ENCODE results near the gene BDH2. TPM values are rescaled to one million over a fixed set of nuclear protein-coding genes. Genes with fewer than 3 reads are reported as not detected.

The BDH2 gene
- total RNA-seq, 3 donors from 2014 or later = 27.1 to 35.1 (median 31.2) TPM

- TF ChIP-seq CTCF (IDR thresholded peaks at IDR 0.05) = peak; percentile 43
- ATAC-seq = peak; percentile 80
- peak in 1 of 3 donors; percentile 28 for DNase-seq
Observed at GRCh38 chr4:103046416-103047290, 53.0 kb downstream of the BDH2 start.

GRCh38 chr4:103044183-103044582, 55.5 kb downstream of the BDH2 start:
- Histone ChIP-seq H3K36me3 (ENCODE audit: low read depth) (no peaks in the 10 kb centered on the region), H3K4me3 (no peak overlapping the region), H3K4me1 (ENCODE audit: low read depth) (no peaks in the 10 kb centered on the region), H3K9me3 (no peaks in the 10 kb centered on the region)
- no peak for TF ChIP-seq CTCF (IDR thresholded peaks at IDR 0.05)
- intact Hi-C loops (cut with DNase I, micrococcal nuclease) = no loop called here
- ATAC-seq = no peak
- no peak for DNase-seq

More at GRCh38 chr4:103046416-103047290, 53.0 kb downstream of the BDH2 start:
- intact Hi-C loops (cut with DNase I, micrococcal nuclease) = no loop called here
- no peak overlapping the region for H3K4me3 ChIP-seq
- H3K4me1 ChIP-seq (ENCODE audit: low read depth) = no peaks in the 10 kb centered on the region
- no peaks in the 10 kb centered on the region for H3K9me3 ChIP-seq
- no peaks in the 10 kb centered on the region for H3K36me3 ChIP-seq (ENCODE audit: low read depth)

GRCh38 chr4:103036169-103036568, 63.5 kb downstream of the BDH2 start:
- no peaks in the 10 kb centered on the region for H3K4me1 ChIP-seq (ENCODE audit: low read depth)
- no peaks in the 10 kb centered on the region for H3K9me3 ChIP-seq
- no peak overlapping the region for H3K4me3 ChIP-seq
- intact Hi-C loops (cut with DNase I, micrococcal nuclease) = no loop called here
- H3K36me3 ChIP-seq (ENCODE audit: low read depth) = no peaks in the 10 kb centered on the region
- TF ChIP-seq CTCF (IDR thresholded peaks at IDR 0.05) = no peak
- DNase-seq (no peak), ATAC-seq (no peak)

- intact Hi-C loops (cut with DNase I, micrococcal nuclease) = no loop called here
- no peaks in the 10 kb centered on the region for H3K9me3 ChIP-seq
- ATAC-seq = peak; percentile 72
- no peaks in the 10 kb centered on the region for H3K36me3 ChIP-seq (ENCODE audit: low read depth)
- no peaks in the 10 kb centered on the region for H3K4me1 ChIP-seq (ENCODE audit: low read depth)
- TF ChIP-seq CTCF (IDR thresholded peaks at IDR 0.05) = no peak
- DNase-seq = peak in 1 of 3 donors; percentile 19
- no peak overlapping the region for H3K4me3 ChIP-seq
Observed at GRCh38 chr4:103032574-103032973, 67.1 kb downstream of the BDH2 start.

- TF ChIP-seq CTCF (IDR thresholded peaks at IDR 0.05) = no peak
- H3K4me1 ChIP-seq (ENCODE audit: low read depth) = no peaks in the 10 kb centered on the region
- no peak overlapping the region for H3K4me3 ChIP-seq
- H3K36me3 ChIP-seq (ENCODE audit: low read depth) = no peaks in the 10 kb centered on the region
- DNase-seq = no peak
- intact Hi-C loops (cut with DNase I, micrococcal nuclease) = no loop called here
- ATAC-seq = no peak
- no peaks in the 10 kb centered on the region for H3K9me3 ChIP-seq
Observed at GRCh38 chr4:103030791-103031190, 68.8 kb downstream of the BDH2 start.

Measured in mucosa of descending colon (tissue), 3 donors.